ENCODE measurements around the gene EFCAB9.
"Not testable (repeated sequence)": the region's sequence is repeated elsewhere in the genome, so short reads cannot be mapped to it uniquely, and the experiment has no call there.

EFCAB9 gene

DNA sequence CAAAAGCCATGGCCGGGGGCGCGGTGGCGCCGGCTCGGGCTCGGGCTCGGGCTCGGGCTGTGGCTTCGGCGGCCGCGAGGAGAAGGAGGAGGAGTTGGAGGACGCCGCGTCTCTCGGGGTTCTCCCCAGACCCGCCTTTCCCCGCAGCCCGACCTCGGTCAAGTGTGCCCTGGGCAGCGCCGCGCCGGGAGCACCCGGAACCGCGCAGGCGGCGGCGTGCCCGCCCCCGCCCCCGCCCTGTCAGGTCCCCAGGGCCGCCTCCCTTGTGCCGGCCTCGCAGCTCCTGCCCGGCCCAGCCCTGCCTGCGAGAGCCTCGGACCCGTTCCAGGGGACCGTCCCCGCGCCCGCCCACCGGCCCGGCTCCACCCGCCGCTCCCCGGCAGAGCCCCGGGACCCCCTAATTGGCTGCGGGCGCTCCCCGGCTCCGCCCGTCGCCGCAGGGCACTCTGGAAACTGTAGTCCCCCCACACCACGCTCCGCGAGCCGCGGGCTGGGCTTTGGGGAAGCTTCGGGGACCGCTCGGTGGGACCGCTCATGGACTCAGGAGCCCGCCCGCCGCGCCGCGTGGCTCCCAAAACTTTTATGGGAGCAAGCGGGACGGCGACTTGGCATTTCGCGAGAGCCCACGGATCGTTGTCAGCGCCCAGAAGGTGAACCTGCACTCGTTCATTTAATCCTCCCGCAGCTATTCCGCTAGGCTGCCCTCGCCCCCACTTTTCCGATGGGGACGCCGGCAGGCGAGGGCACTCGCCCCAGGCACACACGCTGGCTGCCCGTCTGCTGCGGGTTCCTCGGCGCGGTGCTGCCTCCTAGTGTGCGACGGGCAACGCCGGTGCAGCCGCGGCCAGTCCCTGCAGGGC is 5.7 kb upstream of the EFCAB9 start, which contains the start of gene STK10:
Gene STK10, minus strand, starts transcription at position 192 of the 860 bp plus-strand sequence. Its CDS starts 182 bp downstream, at position 10.
- DNase-seq (ENCODE audit: low read depth): peak; percentile 93
- peak within 1 kb of the TSS; percentile 95 for H3K4me3 ChIP-seq (replicated peaks; ENCODE audit: low read depth, low read length)
- TF ChIP-seq, protein P1, sequence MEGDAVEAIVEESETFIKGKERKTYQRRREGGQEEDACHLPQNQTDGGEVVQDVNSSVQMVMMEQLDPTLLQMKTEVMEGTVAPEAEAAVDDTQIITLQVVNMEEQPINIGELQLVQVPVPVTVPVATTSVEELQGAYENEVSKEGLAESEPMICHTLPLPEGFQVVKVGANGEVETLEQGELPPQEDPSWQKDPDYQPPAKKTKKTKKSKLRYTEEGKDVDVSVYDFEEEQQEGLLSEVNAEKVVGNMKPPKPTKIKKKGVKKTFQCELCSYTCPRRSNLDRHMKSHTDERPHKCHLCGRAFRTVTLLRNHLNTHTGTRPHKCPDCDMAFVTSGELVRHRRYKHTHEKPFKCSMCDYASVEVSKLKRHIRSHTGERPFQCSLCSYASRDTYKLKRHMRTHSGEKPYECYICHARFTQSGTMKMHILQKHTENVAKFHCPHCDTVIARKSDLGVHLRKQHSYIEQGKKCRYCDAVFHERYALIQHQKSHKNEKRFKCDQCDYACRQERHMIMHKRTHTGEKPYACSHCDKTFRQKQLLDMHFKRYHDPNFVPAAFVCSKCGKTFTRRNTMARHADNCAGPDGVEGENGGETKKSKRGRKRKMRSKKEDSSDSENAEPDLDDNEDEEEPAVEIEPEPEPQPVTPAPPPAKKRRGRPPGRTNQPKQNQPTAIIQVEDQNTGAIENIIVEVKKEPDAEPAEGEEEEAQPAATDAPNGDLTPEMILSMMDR (IDR thresholded peaks at IDR 0.05; ENCODE audit: low read length, missing control alignments): peak; percentile 68

DNA sequence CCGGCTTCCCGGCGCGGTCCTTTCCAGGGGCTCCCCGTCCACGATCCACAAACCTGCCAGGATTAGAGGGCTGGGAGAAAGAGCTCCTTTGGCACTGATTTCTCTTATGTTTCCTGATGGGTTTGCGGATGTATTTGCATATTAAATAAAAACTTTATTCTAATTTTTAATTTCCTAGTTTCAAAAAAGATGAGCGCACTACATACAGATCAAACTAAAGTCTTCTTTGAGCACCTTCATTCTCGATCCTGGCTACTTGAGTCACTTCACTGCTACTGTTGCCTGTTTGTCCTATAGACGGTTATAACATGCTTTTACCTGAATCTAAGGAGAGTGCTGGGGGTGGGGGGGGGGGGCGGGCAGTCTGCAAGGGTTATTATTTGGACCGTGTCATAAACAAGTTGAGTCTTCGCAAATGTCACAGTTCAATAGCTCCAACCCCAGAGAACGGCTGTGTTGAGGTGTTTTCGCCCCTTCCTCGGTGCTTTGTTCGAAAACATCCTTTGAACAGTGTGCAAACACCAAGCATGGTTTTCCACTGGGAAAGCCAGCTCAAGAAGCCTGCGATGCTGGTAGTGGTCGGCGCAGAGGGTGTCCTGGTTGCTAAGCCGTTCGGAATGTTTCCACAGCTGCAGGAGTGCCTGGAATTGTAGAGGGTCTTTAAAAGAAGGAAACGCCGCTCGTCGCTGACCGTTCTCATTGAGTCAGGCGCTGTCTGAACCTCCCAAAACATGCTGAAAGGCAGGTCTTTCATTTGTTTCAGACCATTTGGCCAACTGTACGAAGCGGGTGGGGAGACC is 4.9 kb upstream of the EFCAB9 start:
- no peak for DNase-seq (ENCODE audit: low read depth)
- peak overlapping the region; percentile 95 for H3K4me3 ChIP-seq (replicated peaks; ENCODE audit: low read depth, low read length)

DNA sequence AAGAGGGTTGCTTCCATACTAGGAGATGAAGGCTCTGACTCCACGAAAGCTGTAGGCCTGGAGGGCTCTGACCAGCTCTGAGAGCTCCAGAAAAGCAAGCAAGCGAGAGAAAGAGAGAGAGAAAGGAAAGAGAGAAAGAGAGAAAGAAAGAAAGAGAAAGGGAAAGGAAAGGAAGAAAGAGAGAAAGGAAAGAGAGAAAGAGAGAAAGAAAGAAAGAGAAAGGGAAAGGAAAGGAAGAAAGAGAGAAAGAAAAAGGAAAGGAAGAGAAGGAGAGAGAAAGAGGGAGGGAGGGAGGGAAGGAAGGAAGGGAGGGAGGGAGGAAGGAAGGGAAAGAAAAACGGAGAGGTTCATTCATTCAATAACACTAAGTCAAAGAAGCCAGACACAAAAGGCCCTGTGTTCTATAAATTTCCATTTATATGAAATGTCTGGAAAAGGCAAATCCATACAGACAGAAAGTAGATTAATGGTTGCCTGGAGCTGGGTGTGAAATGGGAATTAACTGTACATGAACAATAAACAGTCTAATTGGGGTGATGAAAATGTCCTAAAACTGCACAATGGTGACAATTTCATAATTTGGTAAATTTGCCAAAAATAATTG is 4.2 kb upstream of the EFCAB9 start:
- no peak for DNase-seq (ENCODE audit: low read depth)
- TF ChIP-seq, protein P1 (IDR thresholded peaks at IDR 0.05; ENCODE audit: low read length, missing control alignments): no peak
- H3K4me3 ChIP-seq (replicated peaks; ENCODE audit: low read depth, low read length): no peak overlapping the region

More for the DNA sequence above, 4.9 kb upstream of the EFCAB9 start:
- TF ChIP-seq, protein P1 (IDR thresholded peaks at IDR 0.05; ENCODE audit: low read length, missing control alignments): no peak

DNA sequence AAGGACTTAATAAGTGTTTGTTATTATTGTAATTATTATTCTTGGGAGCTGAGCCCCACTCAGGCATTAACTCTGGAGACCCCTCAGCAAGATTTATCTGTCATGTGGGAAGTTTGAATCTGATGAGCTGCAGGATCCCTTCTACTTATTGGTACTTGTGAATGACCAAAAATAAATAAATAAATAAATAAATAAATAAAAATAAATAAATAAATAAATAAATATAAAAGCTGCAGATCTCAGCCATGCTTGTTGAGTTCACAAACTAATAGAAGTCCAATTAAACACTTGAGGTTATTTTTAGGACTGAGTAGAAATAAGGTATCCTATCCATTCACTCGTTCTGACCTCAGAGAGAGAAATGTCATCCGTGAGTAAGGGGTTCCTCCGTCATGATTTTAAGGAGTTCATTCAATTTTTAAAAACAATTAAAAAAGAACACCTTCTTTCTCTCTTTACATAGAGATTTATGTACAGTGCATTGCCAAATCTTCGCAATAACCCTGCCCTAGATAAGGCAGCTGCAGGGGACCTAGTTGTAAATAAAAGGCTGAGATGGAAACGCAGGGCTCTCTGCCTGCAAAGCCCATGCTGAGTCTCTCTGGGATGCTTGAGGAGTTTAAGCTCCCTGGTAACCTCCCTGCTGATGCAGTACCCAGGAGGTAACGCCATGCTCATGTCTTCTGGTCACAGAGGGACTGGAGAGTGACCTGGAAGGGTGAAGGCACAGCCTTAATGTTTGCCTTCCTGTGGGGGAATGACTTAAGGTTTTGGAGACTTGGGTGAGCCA is 1.2 kb downstream of the EFCAB9 start:
- DNase-seq (ENCODE audit: low read depth): no peak
- no peak overlapping the region for H3K4me3 ChIP-seq (replicated peaks; ENCODE audit: low read depth, low read length)
- TF ChIP-seq, protein P1 (IDR thresholded peaks at IDR 0.05; ENCODE audit: low read length, missing control alignments): no peak

DNA sequence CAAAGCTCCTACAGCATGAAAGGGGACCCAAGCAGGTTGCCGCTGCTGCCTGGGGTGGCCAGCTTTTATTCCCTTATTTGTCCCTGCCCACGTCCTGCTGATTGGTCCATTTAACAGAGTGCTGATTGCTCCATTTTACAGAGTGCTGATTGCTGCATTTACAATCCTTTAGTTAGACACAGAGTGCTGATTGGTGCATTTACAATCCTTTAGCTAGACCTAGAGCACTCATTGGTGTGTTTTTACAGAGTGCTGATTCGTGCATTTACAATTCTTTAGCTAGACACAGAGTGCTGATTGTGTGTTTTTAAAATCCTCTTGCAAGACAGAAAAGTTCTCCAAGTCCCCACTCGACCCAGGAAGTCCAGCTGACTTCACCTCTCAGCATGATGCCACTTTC is 3.8 kb downstream of the EFCAB9 start:
- DNase-seq (ENCODE audit: low read depth); H3K4me3 ChIP-seq (replicated peaks; ENCODE audit: low read depth, low read length): not testable (repeated sequence)

DNA sequence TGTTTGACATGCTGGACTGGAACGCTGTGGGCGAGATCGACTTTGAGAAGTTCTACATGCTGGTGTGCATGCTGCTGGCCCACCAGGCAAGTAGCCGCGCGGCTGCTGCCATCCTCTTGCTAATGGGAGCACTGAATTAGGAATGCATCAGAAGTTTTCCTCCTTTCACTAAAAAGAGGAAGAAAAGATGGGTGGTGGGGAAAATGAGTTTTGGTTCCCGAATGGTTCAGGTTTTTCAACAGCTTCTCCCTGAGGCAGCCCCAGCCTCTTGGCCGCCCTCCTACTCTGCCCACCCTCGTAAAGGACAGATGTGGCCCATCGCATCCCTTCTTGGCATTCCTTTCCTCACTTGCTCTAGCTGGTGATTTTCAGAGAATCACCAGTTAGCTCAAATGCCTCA is 5.5 kb downstream of the EFCAB9 start:
- TF ChIP-seq, protein P1 (IDR thresholded peaks at IDR 0.05; ENCODE audit: low read length, missing control alignments): no peak
- no peak overlapping the region for H3K4me3 ChIP-seq (replicated peaks; ENCODE audit: low read depth, low read length)
- DNase-seq (ENCODE audit: low read depth): no peak

Data from fibroblast of pulmonary artery (primary cell).